ENCODE measurements around the gene DAPK1. TPM values are rescaled to one million over a fixed set of nuclear protein-coding genes. Genes with fewer than 3 reads are reported as not detected.

DAPK1 gene
- total RNA-seq, 1 donor from 2014 or later: 29.5 TPM

DNA sequence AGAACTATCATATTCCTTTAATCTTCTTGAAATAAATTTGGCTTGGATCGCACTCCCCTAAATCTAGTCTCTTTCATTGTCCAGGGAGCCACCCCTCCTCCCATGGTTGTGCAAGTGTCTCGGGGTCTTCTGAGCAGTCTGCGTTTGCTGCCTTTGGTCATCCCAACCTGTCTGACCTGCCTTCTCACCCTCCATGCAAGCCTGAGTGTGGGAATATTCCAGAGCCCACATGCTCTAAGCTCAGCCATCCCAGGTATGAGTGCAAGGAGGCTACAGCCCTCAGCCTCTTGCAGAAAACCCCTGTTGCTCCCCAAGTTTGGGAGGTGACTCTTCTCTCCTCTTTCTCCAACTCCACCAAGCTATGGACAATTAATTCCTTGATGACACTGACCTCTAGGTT is 220.6 kb downstream of the DAPK1 start:
- no peaks in the 10 kb centered on the region for H4K20me1 ChIP-seq (ENCODE audit: low read depth)
- DNase-seq (ENCODE audit: low spot score): no peak
- H3K79me2 ChIP-seq (ENCODE audit: low read depth): no peaks in the 10 kb centered on the region
- H3K9ac ChIP-seq: no peak overlapping the region
- peaks cover 6% of the 10 kb centered on the region for H3K27me3 ChIP-seq
- H3K9me3 ChIP-seq (ENCODE audit: low read depth): no peaks in the 10 kb centered on the region
- no peak overlapping the region for H3K4me3 Mint-ChIP-seq
- H3F3A ChIP-seq (ENCODE audit: low read depth): no peaks in the 10 kb centered on the region
- no peaks in the 10 kb centered on the region for H3K9me3 Mint-ChIP-seq
- H3K27me3 Mint-ChIP-seq (ENCODE audit: insufficient read depth, low read depth): no peaks in the 10 kb centered on the region
- no peak overlapping the region for H3K4me3 ChIP-seq
- TF ChIP-seq, protein P1, sequence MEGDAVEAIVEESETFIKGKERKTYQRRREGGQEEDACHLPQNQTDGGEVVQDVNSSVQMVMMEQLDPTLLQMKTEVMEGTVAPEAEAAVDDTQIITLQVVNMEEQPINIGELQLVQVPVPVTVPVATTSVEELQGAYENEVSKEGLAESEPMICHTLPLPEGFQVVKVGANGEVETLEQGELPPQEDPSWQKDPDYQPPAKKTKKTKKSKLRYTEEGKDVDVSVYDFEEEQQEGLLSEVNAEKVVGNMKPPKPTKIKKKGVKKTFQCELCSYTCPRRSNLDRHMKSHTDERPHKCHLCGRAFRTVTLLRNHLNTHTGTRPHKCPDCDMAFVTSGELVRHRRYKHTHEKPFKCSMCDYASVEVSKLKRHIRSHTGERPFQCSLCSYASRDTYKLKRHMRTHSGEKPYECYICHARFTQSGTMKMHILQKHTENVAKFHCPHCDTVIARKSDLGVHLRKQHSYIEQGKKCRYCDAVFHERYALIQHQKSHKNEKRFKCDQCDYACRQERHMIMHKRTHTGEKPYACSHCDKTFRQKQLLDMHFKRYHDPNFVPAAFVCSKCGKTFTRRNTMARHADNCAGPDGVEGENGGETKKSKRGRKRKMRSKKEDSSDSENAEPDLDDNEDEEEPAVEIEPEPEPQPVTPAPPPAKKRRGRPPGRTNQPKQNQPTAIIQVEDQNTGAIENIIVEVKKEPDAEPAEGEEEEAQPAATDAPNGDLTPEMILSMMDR (IDR thresholded peaks at IDR 0.05): no peak
- TF ChIP-seq EZH2phosphoT487 (IDR thresholded peaks at IDR 0.05) (no peak), EZH2 (IDR thresholded peaks at IDR 0.05) (no peak)
- no peak overlapping the region for H3K4me2 ChIP-seq
- no peak overlapping the region for H2AFZ ChIP-seq (replicated peaks)
- H3K27ac ChIP-seq: no peak overlapping the region
- H3K27ac Mint-ChIP-seq: no peak overlapping the region
- H3K36me3 ChIP-seq: no peaks in the 10 kb centered on the region
- peaks cover 5% of the 10 kb centered on the region for H3K4me1 Mint-ChIP-seq
- H3K4me1 ChIP-seq: no peaks in the 10 kb centered on the region
- H3K36me3 Mint-ChIP-seq: no peaks in the 10 kb centered on the region

DNA sequence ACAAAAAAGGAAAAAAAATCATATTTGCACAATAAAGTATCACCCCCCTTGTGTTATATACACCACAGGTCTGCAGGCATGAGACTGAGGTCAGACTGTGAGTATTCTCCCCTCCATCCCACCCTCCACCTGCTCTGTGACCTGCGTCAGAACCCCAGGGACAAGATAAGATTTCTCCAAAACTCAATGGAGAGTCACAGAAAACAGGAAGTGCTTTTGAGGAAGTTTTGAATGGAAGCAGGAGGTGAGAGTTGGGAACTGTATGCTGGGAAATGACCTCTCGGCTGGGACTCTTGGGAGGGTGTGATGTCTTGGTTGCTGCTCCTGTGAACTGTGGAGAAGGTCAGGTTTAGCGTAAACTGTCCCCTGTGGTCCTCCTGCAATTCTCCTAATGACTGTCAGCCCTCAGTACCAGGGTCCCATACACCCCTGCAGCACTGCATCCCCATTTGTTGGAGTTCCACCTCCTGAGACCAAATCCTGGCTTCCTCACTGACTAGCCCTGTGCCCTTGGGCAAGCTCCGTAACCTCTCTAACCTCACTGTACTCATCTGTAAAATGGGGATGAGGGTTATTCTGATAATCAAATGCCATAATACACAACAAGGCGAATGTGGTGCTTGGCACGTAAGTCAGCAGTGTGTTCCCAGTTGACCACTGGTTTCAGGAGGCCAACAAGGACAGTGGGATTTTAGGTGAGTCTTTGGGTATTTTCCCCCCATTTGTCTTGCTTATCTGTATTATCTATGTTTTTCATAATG is 221.4 kb downstream of the DAPK1 start:
- H4K20me1 ChIP-seq (ENCODE audit: low read depth): no peaks in the 10 kb centered on the region
- H3K27ac ChIP-seq: no peak overlapping the region
- no peak overlapping the region for H3K4me2 ChIP-seq
- DNase-seq (ENCODE audit: low spot score): no peak
- H3K9ac ChIP-seq: no peak overlapping the region
- peaks cover under 1% of the 10 kb centered on the region for H3K4me1 Mint-ChIP-seq
- H3K9me3 ChIP-seq (ENCODE audit: low read depth): no peaks in the 10 kb centered on the region
- H3K36me3 ChIP-seq: no peaks in the 10 kb centered on the region
- H3K27me3 Mint-ChIP-seq (ENCODE audit: insufficient read depth, low read depth): no peaks in the 10 kb centered on the region
- no peaks in the 10 kb centered on the region for H3K36me3 Mint-ChIP-seq
- no peak overlapping the region for H3K4me3 ChIP-seq
- no peak overlapping the region for H3K4me3 Mint-ChIP-seq
- peaks cover 7% of the 10 kb centered on the region for H3K27me3 ChIP-seq
- H3F3A ChIP-seq (ENCODE audit: low read depth): no peaks in the 10 kb centered on the region
- TF ChIP-seq, protein P1 (IDR thresholded peaks at IDR 0.05): no peak
- TF ChIP-seq EZH2phosphoT487 (IDR thresholded peaks at IDR 0.05) (no peak), EZH2 (IDR thresholded peaks at IDR 0.05) (no peak)
- H3K4me1 ChIP-seq: no peaks in the 10 kb centered on the region
- no peaks in the 10 kb centered on the region for H3K9me3 Mint-ChIP-seq
- H3K79me2 ChIP-seq (ENCODE audit: low read depth): no peaks in the 10 kb centered on the region
- no peak overlapping the region for H2AFZ ChIP-seq (replicated peaks)
- H3K27ac Mint-ChIP-seq: no peak overlapping the region

DNA sequence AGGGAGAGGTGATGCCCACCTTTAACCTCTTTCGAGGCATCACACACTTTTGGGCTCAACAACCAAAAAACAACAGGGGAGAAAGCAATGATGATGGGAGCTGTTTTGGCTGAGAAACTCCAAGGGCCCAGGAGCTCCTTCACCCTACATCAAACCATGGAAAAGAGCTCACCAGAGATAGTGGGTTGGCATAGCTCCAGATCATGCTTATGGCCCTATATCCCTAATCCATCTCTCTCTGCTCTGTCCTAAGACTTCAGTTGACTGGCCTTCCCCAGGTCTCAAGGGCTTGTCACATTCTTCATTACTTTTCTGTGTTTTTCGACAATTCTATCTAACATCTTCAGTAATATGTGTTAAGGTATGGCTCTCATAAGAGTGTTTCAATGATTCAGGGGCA is 222.5 kb downstream of the DAPK1 start:
- Mint-ChIP-seq H3K36me3 (no peaks in the 10 kb centered on the region), H3K9me3 (no peaks in the 10 kb centered on the region), H3K4me1 (no peaks in the 10 kb centered on the region), H3K4me3 (no peak overlapping the region), H3K27ac (no peak overlapping the region), H3K27me3 (ENCODE audit: insufficient read depth, low read depth) (no peaks in the 10 kb centered on the region)
- DNase-seq (ENCODE audit: low spot score): no peak
- Histone ChIP-seq H3K4me1 (no peaks in the 10 kb centered on the region), H3K27ac (no peak overlapping the region), H3K79me2 (ENCODE audit: low read depth) (no peaks in the 10 kb centered on the region), H2AFZ (replicated peaks) (no peak overlapping the region), H3K27me3 (peaks cover 18% of the 10 kb centered on the region), H3K4me2 (no peak overlapping the region), H4K20me1 (ENCODE audit: low read depth) (no peaks in the 10 kb centered on the region), H3K4me3 (no peak overlapping the region), H3K36me3 (no peaks in the 10 kb centered on the region), H3K9ac (no peak overlapping the region), H3F3A (ENCODE audit: low read depth) (peaks cover 3% of the 10 kb centered on the region), H3K9me3 (ENCODE audit: low read depth) (no peaks in the 10 kb centered on the region)
- TF ChIP-seq EZH2phosphoT487 (IDR thresholded peaks at IDR 0.05) (no peak), EZH2 (IDR thresholded peaks at IDR 0.05) (no peak)
- TF ChIP-seq, protein P1 (IDR thresholded peaks at IDR 0.05): no peak

Data from neural progenitor cell (in vitro differentiated cells).